ENCODE measurements around the gene TOP3A. TPM values are rescaled to one million over a fixed set of nuclear protein-coding genes. Genes with fewer than 3 reads are reported as not detected.
A peak's percentile ranks its signal among the peaks of the same experiment; 100 is the strongest.

Gene TOP3A
- total RNA-seq, 1 donor from 2014 or later: 14.1 TPM

DNA sequence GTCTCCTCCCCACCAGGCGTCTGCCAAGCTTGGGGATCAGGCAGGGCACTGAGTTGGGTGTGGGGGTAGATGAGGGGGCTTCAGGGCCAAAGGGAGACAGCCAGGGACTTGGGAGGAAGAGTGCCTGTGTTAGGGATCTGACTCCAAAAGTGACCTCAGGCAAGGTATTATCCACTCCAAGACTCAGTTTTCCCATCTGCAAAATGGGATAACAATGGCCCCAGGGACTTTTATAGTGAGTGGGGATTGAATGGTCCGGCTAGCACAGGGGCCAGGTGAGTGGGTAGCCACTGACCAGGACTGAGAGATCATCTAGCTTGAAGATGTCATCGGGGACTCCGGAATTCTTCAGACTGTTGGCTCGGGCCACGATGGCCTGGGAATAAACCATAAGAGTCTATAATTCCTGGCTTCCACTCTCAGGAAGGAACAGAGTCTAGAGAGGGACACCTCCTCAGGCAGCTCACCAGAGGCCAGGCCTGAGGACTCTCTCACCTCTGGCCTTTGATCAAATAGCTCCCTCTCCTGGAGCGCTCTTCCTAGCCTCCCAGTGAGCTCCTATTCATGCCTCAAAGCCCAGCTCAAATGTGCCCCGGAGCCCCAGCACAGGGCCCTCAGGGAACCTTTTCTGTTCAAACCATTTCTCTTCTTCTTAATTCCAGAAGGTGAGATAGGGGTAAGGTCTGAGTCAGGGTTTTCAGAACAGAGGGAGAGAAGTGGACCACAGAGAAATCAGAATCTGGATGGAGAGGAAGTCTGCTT lies 59.7 kb downstream of the TOP3A start:
- DNase-seq (ENCODE audit: low read depth in 2 of 2): no peak

DNA sequence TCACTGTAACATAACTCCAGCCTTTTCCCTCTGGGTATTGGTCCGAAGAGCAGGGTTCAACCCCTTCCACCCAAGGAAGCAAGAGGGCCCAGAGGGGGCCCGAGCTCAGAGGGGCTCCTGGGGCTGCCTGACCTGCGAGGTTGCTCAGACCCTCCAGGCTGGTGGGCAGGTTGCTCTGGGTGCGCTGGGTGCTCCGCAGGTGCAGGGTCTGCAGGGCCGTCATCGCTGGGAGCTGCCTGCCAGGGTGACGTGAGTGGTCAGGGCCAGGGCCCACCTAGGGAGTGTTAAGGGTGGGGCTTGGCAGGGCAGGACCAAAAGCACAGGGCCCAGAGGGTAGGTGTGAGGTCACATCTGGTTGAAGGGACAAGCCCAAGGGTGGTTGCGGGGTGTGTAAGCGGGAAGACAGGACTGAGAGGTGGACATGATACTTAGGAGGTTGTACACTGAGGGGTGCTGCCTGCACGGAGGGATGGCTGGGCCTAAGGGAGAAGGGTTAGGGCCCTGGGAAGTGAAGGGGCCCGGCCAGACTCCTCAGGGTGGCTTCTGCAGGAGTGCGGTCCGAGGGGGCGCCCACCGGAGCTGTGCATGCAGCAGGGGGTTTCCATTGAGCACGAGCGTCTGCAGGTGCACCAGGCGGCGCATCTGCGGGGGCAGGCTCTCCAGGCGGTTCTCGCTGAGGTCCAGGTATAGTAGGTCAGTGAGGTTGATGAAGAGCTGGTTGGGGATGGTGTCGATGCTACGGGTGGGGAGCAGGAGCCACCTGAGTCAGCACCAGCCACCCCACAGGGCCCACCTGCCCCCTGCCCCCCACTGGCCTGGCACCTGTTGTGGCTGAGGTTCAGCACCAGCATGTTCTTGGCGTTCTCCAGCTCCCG lies 60.6 kb downstream of the TOP3A start:
- no peak for DNase-seq (ENCODE audit: low read depth in 2 of 2)

DNA sequence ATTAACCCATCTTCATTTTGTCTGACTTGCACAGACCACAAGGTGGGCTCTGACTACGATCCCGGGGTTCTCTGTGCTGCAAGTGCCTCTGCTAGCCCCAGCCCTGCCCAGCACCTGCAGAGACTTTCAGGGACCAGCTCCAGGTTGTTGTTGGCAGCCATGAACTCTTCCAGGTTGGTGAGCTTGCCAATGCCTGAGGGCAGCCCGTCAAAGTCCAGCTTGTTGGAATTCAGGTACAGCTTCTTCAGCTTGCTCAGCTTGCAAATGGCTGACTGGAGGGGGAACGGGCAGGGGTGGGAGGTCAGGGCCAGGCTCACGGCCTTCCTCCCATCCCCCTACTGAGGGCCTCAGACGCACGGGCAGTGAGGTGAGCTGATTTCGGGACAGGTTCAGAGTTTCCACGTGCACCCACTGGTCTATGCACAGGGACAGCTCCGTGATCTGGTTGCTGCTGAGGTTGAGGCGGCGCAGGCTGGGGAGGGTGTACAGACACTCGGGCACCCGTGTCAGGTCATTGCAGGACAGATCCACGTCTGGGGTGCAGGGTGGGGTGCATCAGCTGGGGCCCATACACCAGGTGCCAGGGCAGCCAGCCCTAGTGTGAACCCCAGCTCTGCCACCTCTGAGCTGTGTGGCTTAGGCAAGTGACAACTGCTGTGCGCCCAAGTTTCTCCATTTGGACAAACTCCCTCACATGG lies 61.5 kb downstream of the TOP3A start:
- no peak for DNase-seq (ENCODE audit: low read depth in 2 of 2)

DNA sequence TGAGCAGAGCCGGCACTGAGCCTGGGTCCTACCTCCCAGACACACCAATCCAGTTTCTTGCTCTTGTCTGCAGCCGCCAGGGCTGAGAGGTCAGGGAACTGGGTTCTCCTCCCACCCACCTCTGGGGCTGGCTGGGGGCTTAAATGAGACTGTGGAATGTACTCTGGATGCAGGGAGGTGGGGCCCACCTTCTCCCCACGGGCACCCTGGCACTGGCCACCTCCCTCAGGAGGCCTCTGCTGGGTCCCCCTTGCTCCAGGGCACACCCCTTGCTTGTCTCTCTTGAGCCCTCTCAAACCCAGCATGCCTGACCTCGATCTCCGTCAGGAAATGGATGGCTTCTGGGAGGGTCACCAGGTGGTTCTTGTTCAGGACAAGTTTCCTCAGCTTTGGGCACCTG lies 62.6 kb downstream of the TOP3A start:
- DNase-seq (ENCODE audit: low read depth in 2 of 2): no peak

DNA sequence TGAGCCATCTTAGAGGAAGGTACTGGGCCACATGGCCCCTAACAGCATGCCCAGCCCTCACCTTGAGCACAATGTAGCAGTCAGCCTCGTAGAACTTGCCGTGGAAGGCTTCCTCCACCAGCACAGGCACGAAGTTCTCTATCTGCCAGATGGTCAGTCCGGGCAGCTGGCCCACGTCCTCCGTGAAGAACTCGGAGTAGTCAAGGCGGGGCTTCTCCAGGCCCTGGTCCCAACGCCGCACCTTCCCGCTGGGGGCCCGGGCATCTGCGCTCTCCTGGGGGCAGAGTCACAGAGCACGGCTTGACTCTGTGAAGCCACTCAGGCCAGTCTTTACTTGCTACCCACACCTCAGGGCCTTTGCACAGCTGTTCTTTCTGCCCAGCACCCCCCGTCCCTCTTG lies 63.6 kb downstream of the TOP3A start:
- DNase-seq (ENCODE audit: low read depth in 2 of 2): no peak

DNA sequence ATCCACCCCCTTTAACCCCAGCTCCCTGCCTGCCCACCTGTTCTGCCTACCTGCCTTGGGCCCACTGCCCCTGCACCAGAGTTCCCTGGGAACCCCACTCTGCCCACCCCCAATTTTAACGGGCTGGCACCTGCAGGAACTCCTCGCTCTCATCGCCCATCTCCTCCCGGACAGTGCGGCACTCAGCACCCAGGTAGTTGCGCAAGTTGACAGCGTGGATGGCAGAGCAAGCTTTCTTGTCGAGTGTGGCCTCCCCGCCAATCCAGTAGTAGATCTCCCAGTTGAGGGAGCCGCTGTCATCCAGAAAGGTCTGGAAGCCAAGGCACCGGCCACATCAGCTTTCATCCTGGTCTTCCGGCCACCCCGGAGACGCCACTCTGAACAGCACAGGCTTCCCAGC lies 64.1 kb downstream of the TOP3A start:
- DNase-seq (ENCODE audit: low read depth in 2 of 2): no peak

DNA sequence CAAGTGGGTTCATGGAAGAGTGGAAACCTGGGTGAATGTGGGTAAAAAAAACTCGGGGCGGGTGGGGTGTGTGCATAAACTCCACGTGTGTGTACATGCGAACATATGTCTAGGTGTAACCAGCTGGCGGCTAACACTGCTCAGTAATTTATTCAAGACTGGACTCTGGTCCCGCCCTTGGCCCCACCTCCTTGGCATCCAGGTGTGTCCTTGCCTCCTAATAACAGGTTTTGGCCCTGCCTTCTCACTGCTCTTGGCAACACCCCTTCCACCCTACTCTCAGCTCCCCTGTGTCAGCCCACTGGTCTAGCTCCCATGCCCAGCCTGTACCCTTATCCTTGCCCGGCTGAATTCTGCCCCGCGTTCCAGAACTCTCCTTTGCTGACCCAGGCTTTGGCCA lies 64.5 kb downstream of the TOP3A start:
- no peak for DNase-seq (ENCODE audit: low read depth in 2 of 2)

DNA sequence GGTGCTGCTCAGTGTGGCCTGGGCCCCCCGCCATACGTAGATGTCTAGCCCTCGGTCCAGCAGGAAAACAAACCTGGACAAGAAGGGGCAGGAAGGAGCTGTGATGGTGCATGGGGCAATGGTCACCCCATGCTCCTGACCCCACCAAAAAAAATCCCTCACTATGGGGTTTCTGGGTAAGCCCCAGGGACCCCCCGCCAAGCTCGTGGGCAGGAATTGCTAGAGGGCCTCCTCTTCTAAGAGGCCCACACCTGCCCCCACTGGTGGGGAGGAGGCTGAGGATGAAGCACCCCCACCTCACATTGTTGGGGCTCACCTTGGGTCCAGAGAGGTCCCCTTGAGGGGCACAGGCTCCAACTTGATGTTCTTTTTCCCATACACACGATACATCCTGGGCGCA lies 66.0 kb downstream of the TOP3A start:
- no peak for DNase-seq (ENCODE audit: low read depth in 2 of 2)

DNA sequence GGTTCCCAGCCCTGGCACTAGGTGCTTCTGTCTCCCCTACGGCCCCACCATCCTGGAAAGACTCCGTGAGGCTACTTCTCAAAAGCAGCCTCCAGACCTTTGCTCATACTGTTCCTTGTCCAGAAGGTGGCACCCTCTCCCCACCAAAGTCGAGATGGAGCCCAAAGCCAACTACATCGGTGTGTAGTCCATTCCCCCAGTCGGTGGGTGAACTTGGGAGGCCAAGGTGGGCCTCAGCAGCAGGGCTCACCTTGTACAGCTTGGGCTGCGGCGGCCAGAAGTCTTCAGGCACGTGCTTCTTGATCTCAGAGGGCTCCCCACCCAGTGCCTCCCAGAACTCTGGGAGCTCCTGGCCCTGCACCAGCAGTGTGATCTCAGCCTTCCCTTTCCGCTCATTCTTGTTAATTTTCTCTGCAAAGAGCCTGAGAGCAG lies 66.5 kb downstream of the TOP3A start:
- peak; percentile 35 to 79 for DNase-seq (ENCODE audit: low read depth in 2 of 2)

DNA sequence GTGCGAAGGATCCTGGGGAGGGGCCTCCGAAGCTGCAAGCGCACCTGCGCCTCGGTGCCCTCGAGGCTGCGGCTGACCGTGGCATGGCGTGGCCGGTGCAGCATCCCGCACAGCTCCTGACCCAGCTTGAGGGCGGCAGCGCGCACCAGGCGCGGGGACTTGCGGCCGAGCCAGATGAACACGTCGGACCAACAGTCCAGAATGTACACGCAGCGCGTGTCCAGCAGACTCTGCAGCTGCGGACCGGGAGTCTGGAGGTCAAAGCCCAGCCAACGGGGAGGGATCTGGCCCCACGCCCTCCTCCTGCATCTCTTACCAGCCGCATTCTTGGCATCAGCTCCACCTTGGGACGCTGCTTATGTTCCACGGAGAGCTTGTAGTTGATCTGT lies 67.2 kb downstream of the TOP3A start:
- no peak for DNase-seq (ENCODE audit: low read depth in 2 of 2)

DNA sequence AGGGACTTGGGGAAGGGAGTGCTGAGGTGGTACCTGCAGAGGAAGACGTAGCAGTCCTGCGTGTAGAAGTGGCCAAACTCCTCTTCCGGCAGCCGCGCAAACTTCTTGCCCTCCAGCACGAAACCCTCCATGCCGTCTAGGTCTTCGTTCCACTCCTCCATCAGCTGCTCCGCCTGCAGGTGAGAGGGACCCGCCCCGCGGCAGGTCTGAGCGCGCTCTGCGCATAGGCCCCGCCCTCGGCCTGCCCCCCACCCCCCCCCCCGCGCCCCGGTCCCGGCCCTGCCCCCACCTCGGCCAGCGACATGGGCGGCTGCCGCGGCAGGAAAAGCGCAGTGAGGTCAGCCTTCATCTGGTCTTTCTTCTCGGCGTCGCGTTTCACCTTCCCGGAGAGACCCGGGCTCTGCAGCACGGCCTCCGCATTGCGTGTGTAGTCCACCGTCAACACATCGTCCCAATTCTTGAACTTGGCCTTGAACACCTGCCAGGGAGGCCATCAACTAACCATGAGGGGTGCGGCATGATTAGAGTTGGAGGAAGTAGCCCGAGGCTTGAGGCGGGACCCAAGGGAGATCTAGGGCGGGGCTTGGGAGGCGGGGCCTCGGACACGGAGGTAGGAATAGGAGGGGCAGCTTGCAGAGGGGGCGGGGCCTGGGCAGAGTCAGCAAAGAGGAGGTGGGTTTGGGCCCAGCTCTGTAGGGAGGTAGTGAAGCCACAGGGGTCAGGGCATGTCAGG lies 67.7 kb downstream of the TOP3A start:
- DNase-seq (ENCODE audit: low read depth in 2 of 2): no peak

DNA sequence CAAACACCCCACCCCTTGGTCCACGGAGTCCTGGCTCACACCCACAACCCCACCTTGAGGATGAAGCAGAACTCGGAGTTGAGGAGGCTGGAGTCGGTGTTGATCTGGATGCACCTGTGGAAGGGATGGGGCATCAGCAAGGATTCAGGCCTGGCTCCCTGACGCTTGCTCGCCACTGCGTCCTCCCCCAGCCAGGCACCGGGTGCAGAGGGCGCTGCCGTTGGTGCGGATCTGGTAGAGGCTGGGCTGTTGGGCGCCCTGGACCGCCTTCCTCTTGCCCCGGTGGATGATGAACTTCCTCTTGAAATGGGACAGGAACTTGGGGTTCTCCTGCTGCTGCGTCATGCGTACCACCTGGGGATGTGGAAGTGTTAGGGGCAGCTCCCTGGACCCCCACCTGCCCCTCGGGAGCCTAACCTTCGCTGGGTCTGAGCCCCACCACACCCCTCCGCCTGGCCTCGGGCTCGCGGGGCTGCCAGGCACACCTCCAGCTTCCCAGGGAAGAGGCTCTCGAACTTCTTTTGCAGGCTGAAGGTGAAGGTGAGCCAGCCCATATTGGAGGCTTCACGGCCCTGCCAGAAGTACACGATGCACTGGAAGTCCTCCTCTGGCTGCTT lies 68.6 kb downstream of the TOP3A start:
- DNase-seq (ENCODE audit: low read depth in 2 of 2): no peak

DNA sequence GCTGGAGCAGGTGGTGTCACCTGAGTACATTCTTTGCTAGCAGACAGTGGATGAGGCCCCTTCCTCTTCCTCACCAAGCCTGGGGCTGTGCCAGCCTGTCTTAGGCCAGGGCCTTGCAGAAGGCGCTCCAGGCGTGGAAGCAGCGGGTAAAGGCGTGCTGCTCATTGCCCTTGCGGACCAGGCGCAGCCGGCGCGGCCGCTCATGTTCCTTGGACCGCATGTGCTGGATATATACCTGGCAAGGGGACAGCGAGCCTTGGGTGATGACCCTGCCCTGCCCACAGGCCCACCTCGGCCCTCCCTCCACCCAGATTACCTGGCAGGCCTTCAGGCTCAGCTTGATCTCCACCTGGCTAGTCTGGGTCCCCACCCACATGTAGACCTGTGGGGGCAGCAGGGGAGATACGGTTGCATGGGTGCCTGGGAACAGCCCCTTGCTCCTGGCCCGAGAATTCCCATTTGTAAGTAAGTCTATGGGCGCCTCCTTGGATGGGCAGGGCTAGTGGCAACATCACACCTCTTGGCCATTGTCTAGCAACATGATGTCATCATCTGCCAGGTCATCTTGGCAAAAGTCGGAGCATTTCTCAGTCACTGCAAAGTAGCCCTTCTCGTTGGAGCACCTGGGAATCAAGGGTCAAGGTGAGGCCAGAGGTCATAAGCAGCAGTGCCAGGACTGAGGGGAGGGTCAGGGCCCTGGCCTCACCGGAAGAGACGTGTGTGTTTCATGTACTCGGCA lies 69.6 kb downstream of the TOP3A start:
- no peak for DNase-seq (ENCODE audit: low read depth in 2 of 2)

DNA sequence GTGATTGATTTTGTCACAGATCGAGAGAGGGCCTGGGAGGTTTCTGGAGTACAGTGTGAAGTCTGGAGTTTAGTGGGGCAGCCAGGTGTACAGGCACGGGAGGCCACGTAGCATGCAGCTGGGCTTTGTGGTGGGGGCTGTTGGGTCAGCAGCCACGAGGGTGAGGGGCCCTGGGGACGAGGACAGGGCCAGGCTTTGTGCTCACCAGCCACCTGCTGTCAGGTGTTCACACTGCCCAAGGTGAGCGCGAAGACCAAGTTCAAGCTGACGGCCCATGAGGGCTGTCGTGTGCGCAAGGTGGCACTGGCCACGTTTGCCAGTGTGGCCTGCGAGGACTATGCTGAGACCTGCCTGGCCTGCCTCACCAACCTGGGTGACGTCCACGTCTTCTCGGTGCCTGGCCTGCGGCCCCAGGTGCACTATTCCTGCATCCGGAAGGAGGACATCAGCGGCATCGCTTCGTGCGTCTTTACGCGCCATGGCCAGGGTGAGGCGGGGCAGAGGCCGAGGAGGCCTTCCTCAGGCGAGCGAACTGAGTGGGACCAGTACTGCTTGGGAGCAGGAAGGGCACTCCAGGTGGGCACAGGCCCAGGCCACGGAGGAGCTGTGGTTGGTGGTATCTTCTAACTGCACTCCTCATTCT lies 73.4 kb downstream of the TOP3A start:
- no peak for DNase-seq (ENCODE audit: low read depth in 2 of 2)

DNA sequence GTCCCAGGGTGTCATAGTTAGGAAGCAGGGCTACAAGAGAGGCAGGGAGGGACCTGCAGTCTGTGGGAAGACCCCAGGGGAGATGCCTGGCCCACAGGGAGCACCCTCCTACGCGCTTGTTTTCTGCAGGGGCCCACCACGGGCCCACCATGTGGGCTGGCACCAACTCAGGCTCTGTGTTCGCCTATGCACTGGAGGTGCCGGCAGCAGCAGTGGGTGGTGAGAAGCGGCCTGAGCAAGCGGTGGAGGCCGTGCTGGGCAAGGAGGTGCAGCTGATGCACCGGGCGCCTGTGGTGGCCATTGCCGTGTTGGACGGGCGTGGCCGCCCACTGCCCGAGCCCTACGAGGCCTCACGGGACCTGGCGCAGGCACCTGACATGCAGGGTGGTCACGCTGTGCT lies 74.3 kb downstream of the TOP3A start:
- DNase-seq (ENCODE audit: low read depth in 2 of 2): no peak

DNA sequence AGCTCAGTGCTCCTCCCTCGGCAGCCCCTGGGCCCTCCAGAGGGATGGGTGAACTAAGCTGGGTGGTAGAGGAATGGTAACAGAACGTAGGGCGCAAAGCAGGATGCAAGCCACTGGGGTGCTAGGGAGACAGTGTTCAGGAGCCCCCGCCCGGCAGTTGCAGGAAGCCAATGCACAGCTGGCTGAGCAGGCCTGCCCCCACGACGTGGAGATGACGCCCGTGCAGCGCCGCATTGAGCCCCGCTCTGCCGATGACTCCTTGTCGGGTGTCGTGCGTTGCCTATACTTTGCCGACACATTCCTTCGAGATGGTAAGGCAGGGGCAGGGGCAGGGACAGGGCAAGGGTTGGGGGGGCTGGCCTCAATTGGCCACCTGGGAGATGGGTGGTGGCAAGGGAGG lies 76.5 kb downstream of the TOP3A start:
- no peak for DNase-seq (ENCODE audit: low read depth in 2 of 2)

DNA sequence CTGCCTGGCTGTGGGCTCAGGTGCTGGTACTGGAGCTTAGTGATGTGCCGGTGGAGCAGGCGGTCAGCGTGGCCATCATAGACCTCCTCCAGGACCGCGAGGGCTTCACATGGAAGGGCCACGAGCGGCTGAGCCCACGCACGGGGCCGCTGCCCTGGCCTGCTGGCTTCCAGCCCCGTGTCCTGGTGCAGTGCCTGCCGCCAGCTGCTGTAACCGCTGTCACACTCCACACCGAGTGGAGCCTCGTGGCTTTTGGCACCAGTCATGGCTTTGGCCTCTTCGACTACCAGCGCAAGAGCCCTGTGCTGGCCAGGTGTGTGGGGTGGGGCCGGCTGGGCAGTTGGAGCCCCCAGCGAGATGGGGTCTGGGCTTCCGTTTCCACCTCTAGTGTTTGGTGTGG lies 77.3 kb downstream of the TOP3A start:
- no peak for DNase-seq (ENCODE audit: low read depth in 2 of 2)

DNA sequence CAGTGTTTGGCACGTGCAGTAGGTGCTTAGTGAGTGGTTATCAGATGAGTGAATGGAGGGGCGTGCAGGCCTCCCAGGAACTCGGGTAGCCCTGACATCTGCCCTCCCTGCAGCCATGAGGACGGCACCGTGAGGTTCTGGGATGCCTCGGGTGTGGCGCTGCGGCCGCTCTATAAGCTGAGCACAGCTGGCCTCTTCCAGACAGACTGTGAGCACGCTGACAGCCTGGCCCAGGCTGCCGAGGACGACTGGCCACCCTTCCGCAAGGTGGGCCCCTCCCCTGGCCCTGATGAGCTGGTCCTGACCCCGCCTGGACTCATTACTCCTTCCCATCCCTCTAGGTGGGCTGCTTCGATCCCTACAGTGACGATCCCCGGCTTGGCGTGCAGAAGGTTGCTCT lies 78.3 kb downstream of the TOP3A start:
- DNase-seq (ENCODE audit: low read depth in 2 of 2): no peak

DNA sequence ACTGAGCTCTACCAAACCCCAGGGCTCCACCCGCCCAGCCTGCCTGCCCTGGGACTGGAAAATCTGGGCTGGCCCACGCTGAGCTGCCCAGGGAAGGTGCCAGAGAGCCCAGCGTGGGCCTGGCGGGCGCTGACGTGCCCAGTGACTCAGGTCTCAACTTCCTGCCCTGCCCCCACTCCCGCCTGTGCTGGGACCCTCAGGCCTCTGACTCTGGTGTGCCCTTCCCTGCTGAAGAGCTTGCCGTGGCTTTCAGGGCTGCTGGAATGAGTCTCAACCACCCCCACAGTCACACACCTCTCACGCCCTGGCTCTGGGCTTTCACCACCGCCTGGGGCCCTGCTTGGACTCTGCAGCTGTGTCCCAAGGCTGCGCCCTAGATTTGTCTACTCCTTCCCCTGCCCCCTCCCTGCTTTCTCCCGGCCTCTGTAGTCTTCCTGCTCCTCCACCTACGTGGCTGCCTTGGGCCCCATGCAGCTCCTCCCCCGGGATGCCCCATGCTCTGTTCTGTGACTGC lies 79.0 kb downstream of the TOP3A start:
- peak; percentile 28 to 76 for DNase-seq (ENCODE audit: low read depth in 2 of 2)
